ENCODE results near the gene TIMM50.

- TF ChIP-seq CTCF (IDR thresholded peaks at IDR 0.05; ENCODE audit: insufficient read depth, low read depth, low read length) = no peak
- TF ChIP-seq EZH2 (IDR thresholded peaks at IDR 0.05; ENCODE audit: insufficient read depth, low read length) = no peak
Observed at GRCh38 chr19:39489756-39490155, 9.1 kb downstream of the TIMM50 start.

Measured in astrocyte (in vitro differentiated cells and primary cell).